Endothelial cell (in vitro differentiated cells): ENCODE measurements around the gene SLC25A28. TPM values are rescaled to one million over a fixed set of nuclear protein-coding genes. Genes with fewer than 3 reads are reported as not detected.

ENCODE experiments used
- DNase-seq: peaks from one replicate; pipeline ENCODE4 v3.0.0; 2021; ENCODE audit warnings: low spot score
- H3K27ac Mint-ChIP-seq: one replicate; pipeline ENCODE4 v1.8.0; 2021; ENCODE audit warnings: mixed read lengths, inconsistent platforms; ENCODE audit not compliant: unreplicated experiment
- H3K27me3 Mint-ChIP-seq: one replicate; pipeline ENCODE4 v1.8.0; 2021; ENCODE audit warnings: mild to moderate bottlenecking, moderate library complexity, mixed read lengths, inconsistent platforms; ENCODE audit not compliant: unreplicated experiment
- H3K36me3 Mint-ChIP-seq: one replicate; pipeline ENCODE4 v1.8.0; 2021; ENCODE audit warnings: mild to moderate bottlenecking, low read depth, mixed read lengths, inconsistent platforms; ENCODE audit not compliant: unreplicated experiment
- H3K4me1 Mint-ChIP-seq: one replicate; pipeline ENCODE4 v1.8.0; 2021; ENCODE audit warnings: mild to moderate bottlenecking, mixed read lengths, inconsistent platforms; ENCODE audit not compliant: unreplicated experiment
- H3K4me3 Mint-ChIP-seq: one replicate; pipeline ENCODE4 v1.8.0; 2021; ENCODE audit warnings: mild to moderate bottlenecking, mixed read lengths, inconsistent platforms; ENCODE audit not compliant: unreplicated experiment
- H3K9me3 Mint-ChIP-seq: one replicate; pipeline ENCODE4 v1.8.0; 2021; ENCODE audit warnings: mixed read lengths, inconsistent platforms; ENCODE audit not compliant: unreplicated experiment
- CTCF ChIP-seq: fragments of 200-600 bp; sonication (generic); IDR thresholded peaks from one replicate; pipeline ENCODE4 v1.5.0; 2021; ENCODE audit warnings: antibody characterized with exemption; ENCODE audit not compliant: unreplicated experiment
- total RNA-seq: library from RNA; stranded (reverse); fragmentation: NEBNext Ultra II Directional; extraction: Animal tissue kit (Norgen Biotek cat#: 25700); gene quantifications from one replicate; pipeline ENCODE4 v1.2.1, GENCODE V29; 2021; ENCODE audit not compliant: unreplicated experiment

SLC25A28 gene
- total RNA-seq, 1 donor from 2014 or later: 34.5 TPM

DNA sequence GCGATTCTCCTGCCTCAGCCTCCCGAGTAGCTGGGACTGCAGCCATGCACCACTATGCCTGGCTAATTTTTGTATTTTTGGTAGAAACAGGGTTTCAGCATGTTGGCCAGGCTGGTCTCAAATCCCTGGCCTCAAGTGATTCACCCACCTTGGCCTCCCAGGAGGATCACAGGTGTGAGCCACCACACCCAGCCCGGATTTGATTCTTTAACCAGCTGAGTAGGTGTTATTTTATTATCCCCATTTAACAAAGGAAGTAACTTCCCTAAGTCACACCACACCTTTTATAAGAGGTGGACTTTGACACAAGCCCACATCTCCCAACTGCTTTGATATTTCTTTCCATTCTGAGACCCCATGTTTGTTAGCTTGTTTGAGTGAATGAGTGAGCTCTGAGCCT, 25.0 kb downstream of the SLC25A28 start:
- Mint-ChIP-seq H3K27me3 (peaks cover 4% of the 10 kb centered on the region), H3K27ac (no peak overlapping the region), H3K4me1 (no peaks in the 10 kb centered on the region), H3K9me3 (no peaks in the 10 kb centered on the region), H3K4me3 (no peak overlapping the region), H3K36me3 (no peaks in the 10 kb centered on the region)
- no peak for DNase-seq
- no peak for TF ChIP-seq CTCF

DNA sequence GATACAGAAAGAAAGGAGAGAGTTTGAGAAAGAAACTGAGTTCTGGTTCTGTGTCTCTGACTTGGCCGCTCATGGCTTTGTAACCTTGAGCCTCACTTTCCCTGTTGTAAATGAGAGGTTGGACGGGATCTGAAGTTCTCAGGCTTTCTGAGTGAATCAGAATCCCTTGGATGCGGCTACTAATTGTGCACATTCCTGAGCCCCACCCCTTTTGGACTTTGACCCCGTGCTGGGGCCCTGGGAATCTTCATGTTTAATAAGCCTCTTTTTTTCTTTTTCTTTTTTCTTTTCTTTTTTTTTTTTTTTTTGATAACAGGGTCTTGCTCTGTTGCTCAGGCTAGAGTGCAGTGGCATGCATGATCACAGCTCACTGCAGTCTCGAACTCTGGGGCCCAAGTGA, 26.9 kb downstream of the SLC25A28 start:
- no peaks in the 10 kb centered on the region for H3K36me3 Mint-ChIP-seq
- no peak for DNase-seq
- no peaks in the 10 kb centered on the region for H3K27me3 Mint-ChIP-seq
- no peaks in the 10 kb centered on the region for H3K9me3 Mint-ChIP-seq
- TF ChIP-seq CTCF: no peak
- no peak overlapping the region for H3K4me3 Mint-ChIP-seq
- H3K4me1 Mint-ChIP-seq: no peaks in the 10 kb centered on the region
- H3K27ac Mint-ChIP-seq: no peak overlapping the region

GRCh38 chr10:99590799-99591198, 29.4 kb downstream of the SLC25A28 start:
- no peak for TF ChIP-seq CTCF
- H3K4me3 Mint-ChIP-seq: no peak overlapping the region
- no peaks in the 10 kb centered on the region for H3K27me3 Mint-ChIP-seq
- no peaks in the 10 kb centered on the region for H3K9me3 Mint-ChIP-seq
- H3K36me3 Mint-ChIP-seq: no peaks in the 10 kb centered on the region
- H3K27ac Mint-ChIP-seq: no peak overlapping the region
- no peaks in the 10 kb centered on the region for H3K4me1 Mint-ChIP-seq
- DNase-seq: no peak

DNA sequence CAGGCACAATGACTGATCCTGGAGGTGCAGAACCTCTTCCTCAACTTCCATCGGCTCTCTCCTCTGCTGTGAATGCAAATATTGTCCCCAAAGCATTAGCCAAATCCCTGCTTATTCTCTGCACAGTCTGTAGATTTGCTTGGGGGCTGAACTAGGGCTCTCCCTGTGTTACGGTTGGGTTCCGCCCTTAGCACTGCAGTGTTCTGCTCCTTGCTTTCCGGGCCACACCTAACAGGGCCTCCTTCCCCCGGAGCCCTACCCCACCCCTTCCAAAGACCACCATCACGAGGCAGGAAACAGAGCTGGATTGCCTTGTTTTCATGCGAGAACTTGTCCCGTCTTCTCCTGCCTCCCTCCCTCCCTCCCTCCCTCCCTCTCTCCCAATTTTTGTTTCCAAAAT, 36.6 kb downstream of the SLC25A28 start:
- no peak for TF ChIP-seq CTCF
- Mint-ChIP-seq H3K36me3 (no peaks in the 10 kb centered on the region), H3K27me3 (no peaks in the 10 kb centered on the region), H3K4me3 (no peak overlapping the region), H3K27ac (no peak overlapping the region), H3K9me3 (no peaks in the 10 kb centered on the region), H3K4me1 (peaks cover 5% of the 10 kb centered on the region)
- no peak for DNase-seq

- Mint-ChIP-seq H3K9me3 (no peaks in the 10 kb centered on the region), H3K36me3 (no peaks in the 10 kb centered on the region), H3K27ac (no peak overlapping the region), H3K4me1 (peaks cover 5% of the 10 kb centered on the region), H3K4me3 (no peak overlapping the region), H3K27me3 (peaks cover 2% of the 10 kb centered on the region)
- no peak for DNase-seq
- TF ChIP-seq CTCF: no peak
Measured at GRCh38 chr10:99582255-99582770, 37.9 kb downstream of the SLC25A28 start.
